Activated naive CD8-positive, alpha-beta T cell (primary cell): ENCODE data around the gene USP17L30.

Source experiments
- H3K27ac Mint-ChIP-seq: one replicate; pipeline ENCODE4 v1.8.0; 2021; ENCODE audit warnings: mixed read lengths
- H3K27me3 Mint-ChIP-seq: one replicate; pipeline ENCODE4 v1.8.0; 2021; ENCODE audit warnings: mixed read lengths
- H3K36me3 Mint-ChIP-seq: one replicate; pipeline ENCODE4 v1.8.0; 2021; ENCODE audit warnings: mixed read lengths
- H3K4me1 Mint-ChIP-seq: one replicate; pipeline ENCODE4 v1.8.0; 2021; ENCODE audit warnings: low read depth, mixed read lengths
- H3K4me3 Mint-ChIP-seq: one replicate; pipeline ENCODE4 v1.8.0; 2021; ENCODE audit warnings: mild to moderate bottlenecking, mixed read lengths
- H3K9me3 Mint-ChIP-seq: one replicate; pipeline ENCODE4 v1.8.0; 2021; ENCODE audit warnings: low read depth, mixed read lengths

USP17L30 gene

DNA sequence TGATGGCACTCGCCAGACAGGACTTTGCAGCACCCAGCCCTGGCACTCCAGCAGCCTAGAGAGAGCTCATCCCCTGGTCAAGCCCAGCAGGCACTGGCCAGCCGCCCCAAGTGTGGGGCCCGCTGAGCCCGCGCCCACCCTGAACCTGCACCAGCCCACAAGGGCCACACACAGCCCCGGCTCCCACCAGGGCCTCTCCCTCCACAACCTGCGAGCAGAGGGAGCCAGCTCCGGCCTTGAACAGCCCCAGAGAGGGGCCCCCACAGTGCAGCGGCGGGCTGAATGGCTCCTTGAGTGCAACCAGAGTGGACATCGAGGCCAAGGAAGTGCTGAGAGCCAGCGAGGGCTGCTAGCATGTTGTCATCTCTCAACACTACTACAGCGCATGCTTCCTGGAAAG, 46.9 kb downstream of the USP17L30 start:
- H3K27me3 Mint-ChIP-seq, result no peaks in the 10 kb centered on the region
- no peaks in the 10 kb centered on the region for H3K4me1 Mint-ChIP-seq
- H3K36me3 Mint-ChIP-seq, result no peaks in the 10 kb centered on the region
- H3K9me3 Mint-ChIP-seq, result no peaks in the 10 kb centered on the region
- H3K4me3 Mint-ChIP-seq, result no peak overlapping the region
- no peak overlapping the region for H3K27ac Mint-ChIP-seq
